ENCODE results near the gene COLGALT1.
"Not testable (repeated sequence)": the region's sequence is repeated elsewhere in the genome, so short reads cannot be mapped to it uniquely, and the experiment has no call there.

The COLGALT1 gene

DNA sequence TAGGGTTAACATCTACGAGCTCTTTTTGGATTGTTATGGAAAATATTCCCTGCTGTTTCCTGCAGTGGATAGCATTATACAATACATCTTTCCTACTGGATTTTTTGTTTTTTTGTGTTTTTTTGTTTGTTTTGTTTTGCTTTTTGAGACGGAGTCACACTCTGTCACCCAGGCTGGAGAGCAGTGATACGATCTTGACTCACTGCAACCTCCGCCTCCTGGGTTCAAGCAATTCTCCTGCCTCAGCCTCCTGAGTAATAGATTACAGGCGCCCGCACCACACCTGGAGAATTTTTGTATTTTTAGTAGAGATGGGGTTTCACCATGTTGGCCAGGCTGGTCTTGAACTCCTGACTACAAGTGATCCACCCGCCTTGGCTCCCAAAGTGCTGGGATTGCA lies 29.9 kb downstream of the COLGALT1 start:
- not testable (repeated sequence) for H3K4me3 ChIP-seq (ENCODE audit: low read length); H3K9me3 ChIP-seq (ENCODE audit: control insufficient read depth, low read length); H3K4me1 ChIP-seq (ENCODE audit: control insufficient read depth, insufficient read depth, low read length); H3K27me3 ChIP-seq (ENCODE audit: control insufficient read depth, insufficient read depth, low read length); H3K9ac ChIP-seq (ENCODE audit: low read length); H3K36me3 ChIP-seq (ENCODE audit: control insufficient read depth, insufficient read depth, low read length)

GRCh38 chr19:17590866-17591265 lies 35.4 kb downstream of the COLGALT1 start:
- H3K36me3 ChIP-seq (ENCODE audit: control insufficient read depth, insufficient read depth, low read length): no peaks in the 10 kb centered on the region
- H3K9ac ChIP-seq (ENCODE audit: low read length): no peak overlapping the region
- H3K27me3 ChIP-seq (ENCODE audit: control insufficient read depth, insufficient read depth, low read length): no peaks in the 10 kb centered on the region
- no peaks in the 10 kb centered on the region for H3K9me3 ChIP-seq (ENCODE audit: control insufficient read depth, low read length)
- no peak overlapping the region for H3K4me3 ChIP-seq (ENCODE audit: low read length)
- H3K4me1 ChIP-seq (ENCODE audit: control insufficient read depth, insufficient read depth, low read length): no peaks in the 10 kb centered on the region

DNA sequence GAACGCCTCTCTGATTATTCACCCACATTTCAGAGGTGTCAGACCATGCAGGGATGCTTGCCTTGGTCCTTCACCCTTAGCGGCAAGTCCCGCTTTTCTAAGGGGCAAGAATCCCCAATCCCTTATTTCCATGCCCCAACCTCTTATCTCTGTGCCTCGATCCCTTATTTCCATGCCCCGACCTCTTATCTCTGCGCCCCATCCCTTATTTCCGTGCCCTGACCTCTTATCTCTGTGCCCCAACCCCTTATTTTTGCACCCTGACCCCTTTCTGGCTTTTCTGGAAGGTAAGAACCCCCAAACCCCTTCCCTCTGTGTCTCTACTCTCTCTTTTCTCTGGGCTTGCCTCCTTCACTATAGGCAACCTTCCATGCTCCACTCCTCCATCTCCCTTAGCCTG lies 38.8 kb downstream of the COLGALT1 start:
- not testable (repeated sequence) for H3K9ac ChIP-seq (ENCODE audit: low read length); H3K36me3 ChIP-seq (ENCODE audit: control insufficient read depth, insufficient read depth, low read length); H3K27me3 ChIP-seq (ENCODE audit: control insufficient read depth, insufficient read depth, low read length); H3K4me3 ChIP-seq (ENCODE audit: low read length); H3K9me3 ChIP-seq (ENCODE audit: control insufficient read depth, low read length); H3K4me1 ChIP-seq (ENCODE audit: control insufficient read depth, insufficient read depth, low read length)

GRCh38 chr19:17598063-17598462 lies 42.6 kb downstream of the COLGALT1 start:
- H3K9me3 ChIP-seq (ENCODE audit: control insufficient read depth, low read length); H3K27me3 ChIP-seq (ENCODE audit: control insufficient read depth, insufficient read depth, low read length): not testable (repeated sequence)

DNA sequence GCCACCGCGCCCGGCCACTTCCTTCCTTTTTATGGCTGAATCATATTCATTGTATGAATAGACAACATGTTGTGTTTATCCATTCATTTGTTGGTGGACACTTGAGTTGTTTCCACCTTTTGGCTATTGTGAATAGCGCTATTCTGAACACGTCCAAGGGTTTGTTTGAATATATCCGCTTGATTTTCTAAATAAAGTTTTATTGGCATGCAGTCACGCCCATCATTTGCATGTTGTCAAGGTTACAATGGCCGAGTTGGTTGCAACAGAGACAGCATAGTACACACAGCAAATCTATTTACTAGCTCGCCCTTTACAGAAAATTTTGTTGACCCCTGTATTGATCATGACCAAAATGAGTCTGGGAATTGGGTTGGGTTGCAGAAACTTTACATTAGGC lies 43.5 kb downstream of the COLGALT1 start:
- no peaks in the 10 kb centered on the region for H3K4me1 ChIP-seq (ENCODE audit: control insufficient read depth, insufficient read depth, low read length)
- H3K36me3 ChIP-seq (ENCODE audit: control insufficient read depth, insufficient read depth, low read length): no peaks in the 10 kb centered on the region
- no peak overlapping the region for H3K9ac ChIP-seq (ENCODE audit: low read length)
- H3K27me3 ChIP-seq (ENCODE audit: control insufficient read depth, insufficient read depth, low read length): peaks cover 4% of the 10 kb centered on the region
- H3K4me3 ChIP-seq (ENCODE audit: low read length): no peak overlapping the region
- H3K9me3 ChIP-seq (ENCODE audit: control insufficient read depth, low read length): no peaks in the 10 kb centered on the region

More at GRCh38 chr19:17598063-17598462, 42.6 kb downstream of the COLGALT1 start:
- not testable (repeated sequence) for H3K4me3 ChIP-seq (ENCODE audit: low read length); H3K36me3 ChIP-seq (ENCODE audit: control insufficient read depth, insufficient read depth, low read length); H3K4me1 ChIP-seq (ENCODE audit: control insufficient read depth, insufficient read depth, low read length); H3K9ac ChIP-seq (ENCODE audit: low read length)

DNA sequence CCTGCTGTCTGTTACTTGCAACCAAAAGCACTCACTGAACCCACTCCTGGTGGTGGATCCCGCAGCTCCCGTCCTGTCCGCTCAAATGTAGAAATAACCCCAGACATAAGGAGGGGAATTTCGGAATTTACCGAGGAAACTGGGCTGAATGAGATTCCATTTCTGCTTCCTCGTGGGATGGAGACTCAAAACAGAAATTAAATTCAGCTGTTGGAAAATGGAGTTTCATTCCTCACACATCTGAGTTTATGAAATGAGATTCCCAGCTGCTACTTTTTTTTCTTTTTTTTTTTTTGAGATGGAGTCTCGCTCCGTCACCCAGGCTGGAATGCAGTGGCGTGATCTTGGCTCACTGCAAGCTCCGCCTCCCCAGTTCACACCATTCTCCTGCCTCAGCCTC lies 44.3 kb downstream of the COLGALT1 start:
- Histone ChIP-seq H3K4me3 (ENCODE audit: low read length) (no peak overlapping the region), H3K9ac (ENCODE audit: low read length) (no peak overlapping the region)

GRCh38 chr19:17601683-17602082 lies 46.2 kb downstream of the COLGALT1 start:
- Histone ChIP-seq H3K4me3 (ENCODE audit: low read length) (no peak overlapping the region), H3K4me1 (ENCODE audit: control insufficient read depth, insufficient read depth, low read length) (peaks cover 10% of the 10 kb centered on the region), H3K27me3 (ENCODE audit: control insufficient read depth, insufficient read depth, low read length) (peaks cover 7% of the 10 kb centered on the region), H3K36me3 (ENCODE audit: control insufficient read depth, insufficient read depth, low read length) (no peaks in the 10 kb centered on the region), H3K9ac (ENCODE audit: low read length) (no peak overlapping the region), H3K9me3 (ENCODE audit: control insufficient read depth, low read length) (no peaks in the 10 kb centered on the region)

More for the DNA sequence above, 44.3 kb downstream of the COLGALT1 start:
- Histone ChIP-seq H3K36me3 (ENCODE audit: control insufficient read depth, insufficient read depth, low read length) (no peaks in the 10 kb centered on the region), H3K27me3 (ENCODE audit: control insufficient read depth, insufficient read depth, low read length) (peaks cover 4% of the 10 kb centered on the region), H3K9me3 (ENCODE audit: control insufficient read depth, low read length) (no peaks in the 10 kb centered on the region), H3K4me1 (ENCODE audit: control insufficient read depth, insufficient read depth, low read length) (no peaks in the 10 kb centered on the region)

DNA sequence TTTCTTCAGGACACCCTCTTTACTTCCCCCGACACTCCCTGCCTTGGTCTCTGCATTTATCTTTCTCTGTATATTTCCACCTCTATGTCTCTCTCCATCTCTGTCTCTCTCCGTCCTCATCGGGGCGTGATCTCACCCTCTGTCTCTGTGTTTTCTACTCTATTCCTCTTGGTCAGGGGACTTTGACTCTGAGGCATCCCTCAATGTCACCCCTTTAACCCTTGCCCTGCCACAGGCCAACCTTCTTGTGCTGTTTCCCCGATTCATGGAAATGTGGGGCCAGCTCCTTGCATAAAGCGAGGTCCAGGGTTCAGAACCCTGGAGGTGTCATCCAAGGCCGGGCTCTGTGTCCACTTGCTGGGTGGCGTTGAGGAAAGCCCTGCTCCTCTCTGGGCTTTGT lies 46.8 kb downstream of the COLGALT1 start:
- H3K36me3 ChIP-seq (ENCODE audit: control insufficient read depth, insufficient read depth, low read length): no peaks in the 10 kb centered on the region

DNA sequence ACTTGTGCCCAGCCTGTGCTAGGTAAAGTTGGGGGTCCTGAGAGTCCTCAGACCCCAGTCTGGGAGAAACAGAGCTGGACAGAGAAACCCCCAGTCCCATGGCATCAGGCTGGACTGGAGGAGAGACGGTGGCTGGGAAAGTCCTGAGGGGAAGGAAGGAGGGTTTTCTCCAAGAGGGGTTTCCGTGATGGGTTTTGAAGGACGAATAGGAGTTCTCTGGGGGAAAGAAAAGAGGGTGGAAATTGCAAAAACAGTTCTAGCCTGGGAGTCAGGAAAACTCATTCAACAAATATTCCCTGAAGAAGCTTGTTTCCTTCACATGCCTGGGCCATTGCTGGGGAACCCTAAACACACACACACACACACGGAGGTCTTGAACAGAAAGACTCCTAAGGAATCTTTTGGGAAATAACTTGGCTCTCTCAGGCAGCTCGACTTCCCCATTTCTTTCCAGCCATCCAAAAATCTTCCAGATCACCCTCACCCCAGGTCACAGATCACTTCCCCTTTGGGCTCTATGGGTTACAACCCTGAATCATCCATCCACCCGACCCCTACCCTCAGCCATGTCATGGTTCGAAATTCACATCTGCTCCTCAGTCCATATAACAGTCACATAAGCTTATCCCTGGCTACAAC lies 47.5 kb downstream of the COLGALT1 start:
- Histone ChIP-seq H3K9ac (ENCODE audit: low read length) (no peak overlapping the region), H3K4me1 (ENCODE audit: control insufficient read depth, insufficient read depth, low read length) (peaks cover 10% of the 10 kb centered on the region), H3K27me3 (ENCODE audit: control insufficient read depth, insufficient read depth, low read length) (peaks cover 7% of the 10 kb centered on the region), H3K9me3 (ENCODE audit: control insufficient read depth, low read length) (no peaks in the 10 kb centered on the region), H3K4me3 (ENCODE audit: low read length) (no peak overlapping the region), H3K36me3 (ENCODE audit: control insufficient read depth, insufficient read depth, low read length) (no peaks in the 10 kb centered on the region)

More for the DNA sequence above, 46.8 kb downstream of the COLGALT1 start:
- Histone ChIP-seq H3K9me3 (ENCODE audit: control insufficient read depth, low read length) (no peaks in the 10 kb centered on the region), H3K9ac (ENCODE audit: low read length) (no peak overlapping the region), H3K4me3 (ENCODE audit: low read length) (no peak overlapping the region), H3K4me1 (ENCODE audit: control insufficient read depth, insufficient read depth, low read length) (peaks cover 10% of the 10 kb centered on the region), H3K27me3 (ENCODE audit: control insufficient read depth, insufficient read depth, low read length) (peaks cover 7% of the 10 kb centered on the region)

GRCh38 chr19:17604372-17605025 lies 49.0 kb downstream of the COLGALT1 start:
- Histone ChIP-seq H3K9ac (ENCODE audit: low read length) (no peak overlapping the region), H3K4me3 (ENCODE audit: low read length) (no peak overlapping the region), H3K4me1 (ENCODE audit: control insufficient read depth, insufficient read depth, low read length) (peaks cover 10% of the 10 kb centered on the region), H3K27me3 (ENCODE audit: control insufficient read depth, insufficient read depth, low read length) (peaks cover 7% of the 10 kb centered on the region), H3K9me3 (ENCODE audit: control insufficient read depth, low read length) (no peaks in the 10 kb centered on the region), H3K36me3 (ENCODE audit: control insufficient read depth, insufficient read depth, low read length) (no peaks in the 10 kb centered on the region)

- Histone ChIP-seq H3K9me3 (ENCODE audit: control insufficient read depth, low read length) (no peaks in the 10 kb centered on the region), H3K36me3 (ENCODE audit: control insufficient read depth, insufficient read depth, low read length) (no peaks in the 10 kb centered on the region), H3K4me1 (ENCODE audit: control insufficient read depth, insufficient read depth, low read length) (peaks cover 10% of the 10 kb centered on the region), H3K27me3 (ENCODE audit: control insufficient read depth, insufficient read depth, low read length) (peaks cover 7% of the 10 kb centered on the region), H3K9ac (ENCODE audit: low read length) (no peak overlapping the region), H3K4me3 (ENCODE audit: low read length) (no peak overlapping the region)
These were observed 49.7 kb downstream of the COLGALT1 start for GRCh38 chr19:17605117-17605516.

GRCh38 chr19:17605761-17606589 lies 50.5 kb downstream of the COLGALT1 start:
- Histone ChIP-seq H3K4me1 (ENCODE audit: control insufficient read depth, insufficient read depth, low read length) (peaks cover 10% of the 10 kb centered on the region), H3K9me3 (ENCODE audit: control insufficient read depth, low read length) (no peaks in the 10 kb centered on the region), H3K36me3 (ENCODE audit: control insufficient read depth, insufficient read depth, low read length) (no peaks in the 10 kb centered on the region), H3K4me3 (ENCODE audit: low read length) (no peak overlapping the region), H3K9ac (ENCODE audit: low read length) (no peak overlapping the region), H3K27me3 (ENCODE audit: control insufficient read depth, insufficient read depth, low read length) (peaks cover 7% of the 10 kb centered on the region)

All from mucosa of stomach (tissue), 1 donor.